Superior temporal gyrus (tissue), 1 donor: ENCODE measurements around the gene NKD2.
"Not testable (repeated sequence)": the region's sequence is repeated elsewhere in the genome, so short reads cannot be mapped to it uniquely, and the experiment has no call there.

Source experiments
- DNase-seq: peaks from one replicate; pipeline ENCODE4 v3.0.0-alpha.2; 2016; ENCODE audit errors: extremely low spot score

NKD2 gene

GRCh38 chr5:1069720-1070088 lies 61.1 kb downstream of the NKD2 start:
- DNase-seq = no peak

DNA sequence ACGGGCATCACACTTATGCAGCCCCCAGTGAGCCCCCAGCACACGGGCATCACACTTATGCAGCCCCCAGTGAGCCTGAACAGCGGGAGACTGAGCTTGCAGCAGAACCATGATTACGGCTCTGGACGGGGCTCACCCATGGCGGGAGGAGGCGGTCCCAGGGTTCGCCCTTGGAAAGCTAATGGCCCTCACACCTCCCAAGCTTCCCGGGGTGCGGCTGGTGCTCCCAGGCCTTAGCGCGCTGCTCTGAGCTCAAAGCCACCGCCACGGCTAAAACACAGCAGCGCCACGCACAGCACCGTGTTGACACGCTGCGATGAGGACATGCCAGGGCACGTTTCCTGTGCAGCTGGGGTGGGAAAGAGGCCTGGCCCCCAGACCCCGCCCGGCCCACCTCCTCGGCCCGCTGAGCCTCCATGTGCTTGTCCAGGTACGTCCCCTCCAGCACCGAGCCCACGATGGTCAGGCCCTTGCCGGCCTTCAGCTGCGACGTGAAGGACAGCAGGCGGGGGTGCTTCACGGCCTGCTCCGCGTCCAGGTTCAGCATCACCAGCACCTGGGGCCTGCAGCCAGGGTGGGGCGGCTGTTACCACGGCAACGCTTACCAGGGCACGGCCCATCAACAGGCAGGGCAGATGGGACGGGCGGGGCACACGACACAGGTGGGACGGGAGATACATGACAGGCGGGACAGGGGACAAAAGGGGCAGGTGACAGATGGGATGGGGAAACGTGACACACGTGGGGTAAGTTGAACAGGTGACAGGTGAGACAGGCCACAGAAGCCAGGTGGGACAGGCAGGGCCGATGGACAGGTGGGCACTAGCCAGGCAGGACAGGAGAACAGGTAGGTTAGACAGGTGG lies 64.9 kb downstream of the NKD2 start:
- DNase-seq = no peak

- no peak for DNase-seq
Observed at GRCh38 chr5:1074226-1074625, 65.6 kb downstream of the NKD2 start.

DNA sequence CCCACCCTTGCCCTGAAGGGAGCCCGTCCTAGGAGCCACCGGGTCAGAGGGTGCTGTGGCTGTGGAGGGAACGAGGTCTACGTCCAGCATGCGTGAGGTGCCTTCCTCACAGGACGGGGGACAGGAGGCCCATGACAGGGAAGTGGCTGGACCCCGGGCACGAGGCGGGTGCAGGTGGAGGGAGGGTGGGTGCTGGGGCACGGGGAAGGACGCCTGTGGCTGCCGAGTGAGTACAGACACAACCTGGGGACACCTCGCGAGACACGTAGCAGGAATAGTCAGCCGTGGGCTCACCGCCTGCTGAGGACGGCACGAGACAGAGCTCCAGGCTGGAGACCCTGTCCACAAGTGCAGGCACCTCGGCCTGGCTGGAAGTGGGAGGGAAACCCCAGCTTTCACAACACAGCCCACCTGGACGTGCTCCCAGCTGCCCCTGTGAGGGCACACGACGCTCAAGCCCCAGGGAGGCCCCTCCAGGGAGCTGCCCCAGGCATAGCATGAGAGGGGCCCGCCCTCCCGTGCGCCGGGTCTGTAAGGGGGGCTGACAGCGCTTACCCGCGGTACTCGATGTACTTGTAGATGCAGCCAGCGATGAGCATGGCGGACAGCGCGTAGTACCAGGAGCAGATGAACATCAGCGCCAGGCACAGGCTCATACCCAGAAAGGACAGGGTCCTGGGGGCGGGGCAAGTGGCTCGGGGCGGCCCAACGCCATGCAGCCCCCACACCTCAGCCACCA lies 66.4 kb downstream of the NKD2 start:
- DNase-seq = no peak

- no peak for DNase-seq
Observed at GRCh38 chr5:1075555-1075881, 66.9 kb downstream of the NKD2 start.

DNA sequence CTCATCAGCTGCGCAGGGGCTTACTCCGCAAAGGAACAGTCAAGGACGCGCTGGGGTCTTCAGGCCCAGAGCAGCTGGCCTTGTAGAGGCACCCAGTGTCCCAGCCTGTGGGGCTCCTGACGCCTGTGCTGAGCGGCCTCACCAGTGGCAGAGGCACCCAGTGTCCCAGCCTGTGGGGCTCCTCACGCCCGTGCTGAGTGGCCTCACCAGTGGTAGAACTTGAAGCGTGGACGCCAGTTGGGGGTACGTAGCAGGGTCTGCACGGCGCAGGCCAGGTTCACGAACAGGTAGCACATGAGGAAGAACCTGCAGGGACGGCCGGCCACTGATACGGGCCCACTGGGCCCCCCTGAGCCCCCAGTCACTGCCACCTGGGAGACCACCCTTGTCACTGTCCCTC lies 67.3 kb downstream of the NKD2 start:
- no peak for DNase-seq

- DNase-seq = no peak
Observed at GRCh38 chr5:1076406-1076805, 67.8 kb downstream of the NKD2 start.

DNA sequence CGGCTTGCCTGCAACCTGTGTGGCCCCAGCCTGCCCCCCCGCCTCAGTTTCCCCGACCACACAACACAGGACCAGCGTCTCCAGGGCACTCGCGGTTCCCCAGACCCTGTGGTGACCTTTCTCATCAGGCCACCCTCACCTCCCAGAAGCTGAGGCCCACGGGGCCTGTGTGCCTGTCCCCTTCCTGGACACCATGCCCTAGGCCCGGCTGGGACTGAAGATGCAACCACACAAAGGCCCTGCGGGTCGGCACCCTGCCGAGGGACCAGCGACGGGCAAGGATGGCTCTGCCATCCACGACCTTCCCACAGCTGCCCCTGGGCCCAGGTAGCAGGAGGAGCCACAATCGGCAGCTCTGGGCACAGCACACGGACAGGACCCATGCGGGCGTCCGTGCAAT lies 68.4 kb downstream of the NKD2 start:
- no peak for DNase-seq

- no peak for DNase-seq
Observed at GRCh38 chr5:1077491-1078020, 69.0 kb downstream of the NKD2 start.

GRCh38 chr5:1078206-1078605 lies 69.6 kb downstream of the NKD2 start:
- no peak for DNase-seq

GRCh38 chr5:1078851-1079250 lies 70.2 kb downstream of the NKD2 start:
- DNase-seq = no peak

DNA sequence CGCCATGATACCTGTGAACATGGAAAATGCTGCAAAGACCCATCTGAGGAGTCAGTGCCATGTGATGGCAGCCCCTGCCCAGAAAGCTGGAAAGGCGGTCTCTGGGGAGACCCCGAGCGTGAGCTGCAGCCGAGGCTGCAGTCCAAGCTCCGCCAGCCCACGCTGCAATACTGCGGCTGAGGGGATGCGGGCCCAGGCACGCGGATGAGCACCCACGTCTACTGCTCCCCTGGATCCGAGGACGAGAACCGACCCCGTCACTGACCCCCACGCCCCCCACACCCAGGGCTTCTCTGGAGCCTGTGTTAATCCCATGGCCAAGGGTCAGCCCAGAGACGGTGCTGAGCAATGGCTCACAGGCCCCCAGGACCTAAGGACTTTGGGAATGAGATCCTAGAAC lies 70.9 kb downstream of the NKD2 start:
- DNase-seq = no peak

GRCh38 chr5:1079961-1080360 lies 71.4 kb downstream of the NKD2 start:
- no peak for DNase-seq

DNA sequence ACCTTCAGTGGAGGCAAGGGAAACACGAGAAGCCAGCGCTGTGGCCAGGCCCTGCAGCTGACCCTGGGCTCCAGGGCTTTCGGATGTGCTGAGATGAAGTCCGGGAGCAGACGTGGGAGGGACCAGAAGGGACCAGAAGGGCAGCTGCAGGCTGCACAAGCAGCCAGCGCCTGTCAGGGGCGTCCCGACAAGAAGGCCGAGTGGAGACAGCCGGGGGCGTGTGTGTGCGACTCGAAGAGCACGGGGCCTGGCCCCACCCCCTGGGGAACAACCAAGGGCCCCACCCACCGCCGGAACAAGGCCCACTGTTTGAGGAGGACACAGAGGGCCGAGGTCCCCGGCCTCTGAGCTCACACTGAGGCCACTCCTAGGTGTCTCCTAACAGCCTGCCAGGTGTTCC lies 71.8 kb downstream of the NKD2 start:
- DNase-seq = no peak

DNA sequence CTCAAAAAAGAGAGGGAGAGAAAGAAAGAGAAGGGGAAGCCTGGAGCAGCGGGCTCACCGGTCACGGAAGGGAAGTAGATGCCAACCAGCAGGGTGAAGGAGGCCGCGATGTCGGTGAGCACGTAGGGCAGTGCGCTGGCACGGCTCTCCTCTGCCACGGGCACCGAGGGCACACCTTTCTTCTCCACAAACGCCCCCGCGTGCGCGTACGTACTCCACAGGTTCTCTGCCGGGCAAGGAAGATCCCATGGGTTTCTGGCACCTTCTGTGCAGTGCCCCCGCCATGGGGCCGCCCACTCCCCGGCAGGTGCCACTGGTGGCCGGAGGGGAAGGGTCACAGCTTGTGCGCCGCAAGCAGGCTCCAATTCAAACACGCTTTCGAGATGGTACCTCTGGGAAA lies 72.9 kb downstream of the NKD2 start:
- DNase-seq = no peak

- not testable (repeated sequence) for DNase-seq
Observed at GRCh38 chr5:1083026-1083425, 74.4 kb downstream of the NKD2 start.

- DNase-seq = no peak
Observed at GRCh38 chr5:1083823-1084605, 75.4 kb downstream of the NKD2 start.

DNA sequence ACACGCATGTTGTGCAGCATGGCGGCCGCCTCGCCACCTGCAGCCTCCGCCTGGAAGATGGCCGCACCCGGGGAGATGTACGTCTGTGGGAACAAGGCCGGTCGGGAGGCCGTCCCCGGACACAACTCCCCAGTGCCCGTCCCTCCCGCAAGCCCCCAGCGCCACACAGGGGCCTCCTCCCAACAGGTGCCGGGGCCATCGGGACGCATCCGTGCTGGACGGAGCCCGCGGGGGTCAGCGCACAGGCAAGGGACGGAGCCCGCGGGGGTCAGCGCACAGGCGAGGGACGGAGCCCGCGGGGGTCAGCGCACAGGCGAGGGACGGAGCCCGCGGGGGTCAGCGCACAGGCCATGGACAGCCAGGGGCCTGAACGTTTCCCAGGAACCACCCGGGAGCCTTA lies 76.8 kb downstream of the NKD2 start:
- DNase-seq = no peak

GRCh38 chr5:1086137-1086536 lies 77.5 kb downstream of the NKD2 start:
- no peak for DNase-seq

DNA sequence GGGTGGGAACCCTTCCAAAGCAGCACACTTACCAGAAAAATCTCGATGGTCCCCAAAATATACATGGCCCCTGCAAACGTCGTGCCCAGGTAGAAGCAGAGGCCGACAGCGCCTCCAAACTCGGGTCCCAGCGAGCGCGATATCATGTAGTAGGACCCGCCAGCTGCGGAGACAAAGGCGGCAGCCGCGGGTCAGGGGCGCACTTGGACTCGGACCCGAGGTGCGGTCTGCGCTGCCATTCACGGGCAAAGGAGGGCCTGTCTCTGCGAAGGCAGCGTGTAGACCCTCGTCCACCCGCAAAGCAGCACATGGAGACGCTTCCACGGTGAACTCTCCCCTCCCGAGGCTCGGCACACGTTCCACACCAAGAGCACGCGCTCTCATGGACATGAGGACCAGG lies 78.3 kb downstream of the NKD2 start:
- DNase-seq = no peak

GRCh38 chr5:1087428-1087827 lies 78.8 kb downstream of the NKD2 start:
- no peak for DNase-seq

- DNase-seq = no peak
Observed at GRCh38 chr5:1088031-1088430, 79.4 kb downstream of the NKD2 start.
